ENCODE data around the gene SIX5.

The SIX5 gene

GRCh38 chr19:45773384-45773783, 4.3 kb upstream of the SIX5 start:
- TF ChIP-seq CTCF (IDR thresholded peaks at IDR 0.05; ENCODE audit: insufficient read depth, low read depth, low read length, missing control alignments): no peak
- no peak for DNase-seq (ENCODE audit: low read depth)
- H3K4me3 ChIP-seq (ENCODE audit: low read depth, low read length): no peak overlapping the region

- no peak for TF ChIP-seq CTCF (IDR thresholded peaks at IDR 0.05; ENCODE audit: insufficient read depth, low read depth, low read length, missing control alignments)
- DNase-seq (ENCODE audit: low read depth): no peak
- H3K4me3 ChIP-seq (ENCODE audit: low read depth, low read length): no peak overlapping the region
These were observed 3.9 kb upstream of the SIX5 start for GRCh38 chr19:45772912-45773311.

GRCh38 chr19:45772130-45772840, 3.2 kb upstream of the SIX5 start:
- no peak overlapping the region for H3K4me3 ChIP-seq (ENCODE audit: low read depth, low read length)
- no peak for TF ChIP-seq CTCF (IDR thresholded peaks at IDR 0.05; ENCODE audit: insufficient read depth, low read depth, low read length, missing control alignments)
- DNase-seq (ENCODE audit: low read depth): no peak

- DNase-seq (ENCODE audit: low read depth): no peak
- no peak overlapping the region for H3K4me3 ChIP-seq (ENCODE audit: low read depth, low read length)
- TF ChIP-seq CTCF (IDR thresholded peaks at IDR 0.05; ENCODE audit: insufficient read depth, low read depth, low read length, missing control alignments): no peak
These were observed 2.4 kb upstream of the SIX5 start for GRCh38 chr19:45771311-45771933.

- TF ChIP-seq CTCF (IDR thresholded peaks at IDR 0.05; ENCODE audit: insufficient read depth, low read depth, low read length, missing control alignments): peak; percentile 87
- H3K4me3 ChIP-seq (ENCODE audit: low read depth, low read length): peak overlapping the region; percentile 62
- DNase-seq (ENCODE audit: low read depth): peak; percentile 99
These were observed 1.4 kb upstream of the SIX5 start for GRCh38 chr19:45770192-45771101.

DNA sequence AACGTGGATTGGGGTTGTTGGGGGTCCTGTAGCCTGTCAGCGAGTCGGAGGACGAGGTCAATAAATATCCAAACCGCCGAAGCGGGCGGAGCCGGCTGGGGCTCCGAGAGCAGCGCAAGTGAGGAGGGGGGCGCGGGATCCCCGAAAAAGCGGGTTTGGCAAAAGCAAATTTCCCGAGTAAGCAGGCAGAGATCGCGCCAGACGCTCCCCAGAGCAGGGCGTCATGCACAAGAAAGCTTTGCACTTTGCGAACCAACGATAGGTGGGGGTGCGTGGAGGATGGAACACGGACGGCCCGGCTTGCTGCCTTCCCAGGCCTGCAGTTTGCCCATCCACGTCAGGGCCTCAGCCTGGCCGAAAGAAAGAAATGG, 754 bp upstream of the SIX5 start:
- TF ChIP-seq CTCF (IDR thresholded peaks at IDR 0.05; ENCODE audit: insufficient read depth, low read depth, low read length, missing control alignments): no peak
- DNase-seq (ENCODE audit: low read depth): peak; percentile 72
- H3K4me3 ChIP-seq (ENCODE audit: low read depth, low read length): peak overlapping the region; percentile 62

Data from GM12865 (cell line).